Neural progenitor cell (in vitro differentiated cells): ENCODE data around the gene HTR6. TPM values are rescaled to one million over a fixed set of nuclear protein-coding genes. Genes with fewer than 3 reads are reported as not detected.

Source experiments
- DNase-seq: peaks from one replicate; pipeline ENCODE4 v3.0.0-alpha.2; 2016; ENCODE audit warnings: low spot score
- H2AFZ ChIP-seq: fragments of 200-600 bp; sonication (generic); replicated peaks from 2 replicates; pipeline ENCODE4 v1.6.1; 2016; ENCODE audit warnings: antibody characterized with exemption
- H3F3A ChIP-seq: fragments of 200-600 bp; sonication (generic); 2 replicates; pipeline ENCODE4 v1.6.1; 2016; ENCODE audit warnings: antibody characterized with exemption, low read depth
- H3K27ac ChIP-seq: fragments of 200-600 bp; sonication (generic); 2 replicates; pipeline ENCODE4 v1.5.1; 2016; ENCODE audit warnings: mild to moderate bottlenecking
- H3K27me3 ChIP-seq: fragments of 200-600 bp; sonication (generic); 2 replicates; pipeline ENCODE4 v1.6.1; 2016; ENCODE audit warnings: mild to moderate bottlenecking, moderate library complexity
- H3K36me3 ChIP-seq: fragments of 200-600 bp; sonication (generic); 2 replicates; pipeline ENCODE4 v1.5.1; 2016
- H3K4me1 ChIP-seq: fragments of 200-600 bp; sonication (generic); 2 replicates; pipeline ENCODE4 v1.6.1; 2016; ENCODE audit warnings: mixed run types
- H3K4me2 ChIP-seq: fragments of 200-600 bp; sonication (generic); 2 replicates; pipeline ENCODE4 v1.6.1; 2016
- H3K4me3 ChIP-seq: fragments of 200-600 bp; sonication (generic); 2 replicates; pipeline ENCODE4 v1.5.1; 2016
- H3K79me2 ChIP-seq: fragments of 200-600 bp; sonication (generic); 2 replicates; pipeline ENCODE4 v1.6.1; 2016; ENCODE audit warnings: low read depth
- H3K9ac ChIP-seq: fragments of 200-600 bp; sonication (generic); 2 replicates; pipeline ENCODE4 v1.6.1; 2016
- H3K9me3 ChIP-seq: fragments of 200-600 bp; sonication (generic); 2 replicates; pipeline ENCODE4 v1.5.1; 2016; ENCODE audit warnings: low read depth
- H4K20me1 ChIP-seq: fragments of 200-600 bp; sonication (generic); 2 replicates; pipeline ENCODE4 v1.6.1; 2016; ENCODE audit warnings: low read depth
- H3K27ac Mint-ChIP-seq: 3 replicates; pipeline ENCODE4 v1.8.0; 2021; ENCODE audit warnings: mixed read lengths
- H3K27me3 Mint-ChIP-seq: 2 replicates; pipeline ENCODE4 v1.8.0; 2022; ENCODE audit warnings: low read depth, mild to moderate bottlenecking, inconsistent platforms, moderate library complexity, mixed read lengths; ENCODE audit not compliant: insufficient read depth
- H3K36me3 Mint-ChIP-seq: 3 replicates; pipeline ENCODE4 v1.8.0; 2021; ENCODE audit warnings: mixed read lengths
- H3K4me1 Mint-ChIP-seq: 3 replicates; pipeline ENCODE4 v1.8.0; 2021; ENCODE audit warnings: mixed read lengths
- H3K4me3 Mint-ChIP-seq: 3 replicates; pipeline ENCODE4 v1.8.0; 2021; ENCODE audit warnings: mild to moderate bottlenecking, moderate library complexity, mixed read lengths
- H3K9me3 Mint-ChIP-seq: 3 replicates; pipeline ENCODE4 v1.8.0; 2020; ENCODE audit warnings: mixed read lengths
- CTCF ChIP-seq: fragments of 200-600 bp; sonication (generic); IDR thresholded peaks from 2 replicates; pipeline ENCODE4 v1.5.1; 2017; ENCODE audit warnings: antibody characterized with exemption, mild to moderate bottlenecking
- EZH2 ChIP-seq: fragments of 200-600 bp; sonication (generic); IDR thresholded peaks from 2 replicates; pipeline ENCODE4 v1.6.1; 2017; ENCODE audit warnings: antibody characterized with exemption, mild to moderate bottlenecking, moderate library complexity
- EZH2phosphoT487 ChIP-seq: fragments of 200-600 bp; sonication (generic); IDR thresholded peaks from 2 replicates; pipeline ENCODE4 v1.6.1; 2017; ENCODE audit warnings: antibody characterized with exemption
- total RNA-seq: library from RNA; depleted of rRNA; stranded (reverse); fragments of >200 nt; gene quantifications from 2 replicates; pipeline ENCODE4 v1.2.3, GENCODE V29; 2015; ENCODE audit warnings: low replicate concordance

HTR6 gene
- total RNA-seq, 1 donor from 2014 or later: not detected

DNA sequence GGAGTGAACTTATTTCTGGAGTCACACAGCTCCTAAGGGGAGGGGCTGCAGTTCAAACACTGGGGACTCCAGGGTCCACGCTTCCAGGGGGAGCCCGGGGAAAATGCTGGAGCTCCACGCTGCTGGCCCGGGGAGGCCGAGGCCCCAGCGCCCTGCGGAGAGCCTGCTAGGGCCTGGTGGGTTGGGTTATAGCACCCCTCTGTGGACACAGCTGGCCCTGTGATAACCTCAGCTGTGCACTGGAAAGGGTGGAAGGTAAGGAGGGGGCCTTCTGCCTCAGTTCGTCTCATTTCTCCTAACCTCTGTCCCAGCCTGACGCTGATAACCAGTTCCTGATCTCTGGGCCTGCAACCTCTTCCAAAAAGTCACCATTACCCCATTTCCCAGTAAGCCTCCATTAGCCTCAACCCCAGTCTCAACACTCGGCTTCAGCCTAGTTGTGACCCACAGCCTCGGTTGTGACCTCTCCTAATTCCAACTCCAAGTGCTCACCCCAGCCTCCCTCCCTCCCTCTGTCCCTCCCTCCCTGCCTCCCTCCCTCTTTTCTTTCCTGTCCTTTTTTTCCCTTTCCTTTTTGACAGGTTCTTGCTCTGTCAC is 13.4 kb upstream of the HTR6 start:
- Histone ChIP-seq H3K9ac (no peak overlapping the region), H3K9me3 (no peaks in the 10 kb centered on the region), H3K27ac (no peak overlapping the region), H3F3A (peaks cover 6% of the 10 kb centered on the region), H3K36me3 (no peaks in the 10 kb centered on the region), H3K79me2 (no peaks in the 10 kb centered on the region), H3K4me3 (no peak overlapping the region), H3K27me3 (peaks cover 12% of the 10 kb centered on the region), H4K20me1 (no peaks in the 10 kb centered on the region), H2AFZ (peak overlapping the region; percentile 64), H3K4me1 (no peaks in the 10 kb centered on the region), H3K4me2 (peak overlapping the region; percentile 50)
- Mint-ChIP-seq H3K4me3 (no peak overlapping the region), H3K27me3 (peaks cover 7% of the 10 kb centered on the region), H3K9me3 (no peaks in the 10 kb centered on the region), H3K27ac (no peak overlapping the region), H3K36me3 (no peaks in the 10 kb centered on the region), H3K4me1 (peaks cover 14% of the 10 kb centered on the region)
- DNase-seq: peak; percentile 75
- TF ChIP-seq EZH2 (no peak), CTCF (peak; percentile 73), EZH2phosphoT487 (no peak)

GRCh38 chr1:19654386-19654785 is 10.3 kb upstream of the HTR6 start:
- H3F3A ChIP-seq: peaks cover 7% of the 10 kb centered on the region
- no peak overlapping the region for H3K9ac ChIP-seq
- H3K27me3 ChIP-seq: no peaks in the 10 kb centered on the region
- no peaks in the 10 kb centered on the region for H3K27me3 Mint-ChIP-seq
- H4K20me1 ChIP-seq: no peaks in the 10 kb centered on the region
- H3K9me3 Mint-ChIP-seq: no peaks in the 10 kb centered on the region
- H3K79me2 ChIP-seq: no peaks in the 10 kb centered on the region
- H3K36me3 Mint-ChIP-seq: no peaks in the 10 kb centered on the region
- no peak overlapping the region for H3K27ac ChIP-seq
- no peak overlapping the region for H3K4me3 Mint-ChIP-seq
- no peaks in the 10 kb centered on the region for H3K4me1 ChIP-seq
- H3K4me1 Mint-ChIP-seq: peaks cover 26% of the 10 kb centered on the region
- H3K4me3 ChIP-seq: no peak overlapping the region
- TF ChIP-seq CTCF: no peak
- TF ChIP-seq EZH2: no peak
- no peak for TF ChIP-seq EZH2phosphoT487
- H3K4me2 ChIP-seq: peak overlapping the region; percentile 25
- no peaks in the 10 kb centered on the region for H3K36me3 ChIP-seq
- H3K27ac Mint-ChIP-seq: no peak overlapping the region
- no peak overlapping the region for H2AFZ ChIP-seq
- H3K9me3 ChIP-seq: no peaks in the 10 kb centered on the region
- no peak for DNase-seq

DNA sequence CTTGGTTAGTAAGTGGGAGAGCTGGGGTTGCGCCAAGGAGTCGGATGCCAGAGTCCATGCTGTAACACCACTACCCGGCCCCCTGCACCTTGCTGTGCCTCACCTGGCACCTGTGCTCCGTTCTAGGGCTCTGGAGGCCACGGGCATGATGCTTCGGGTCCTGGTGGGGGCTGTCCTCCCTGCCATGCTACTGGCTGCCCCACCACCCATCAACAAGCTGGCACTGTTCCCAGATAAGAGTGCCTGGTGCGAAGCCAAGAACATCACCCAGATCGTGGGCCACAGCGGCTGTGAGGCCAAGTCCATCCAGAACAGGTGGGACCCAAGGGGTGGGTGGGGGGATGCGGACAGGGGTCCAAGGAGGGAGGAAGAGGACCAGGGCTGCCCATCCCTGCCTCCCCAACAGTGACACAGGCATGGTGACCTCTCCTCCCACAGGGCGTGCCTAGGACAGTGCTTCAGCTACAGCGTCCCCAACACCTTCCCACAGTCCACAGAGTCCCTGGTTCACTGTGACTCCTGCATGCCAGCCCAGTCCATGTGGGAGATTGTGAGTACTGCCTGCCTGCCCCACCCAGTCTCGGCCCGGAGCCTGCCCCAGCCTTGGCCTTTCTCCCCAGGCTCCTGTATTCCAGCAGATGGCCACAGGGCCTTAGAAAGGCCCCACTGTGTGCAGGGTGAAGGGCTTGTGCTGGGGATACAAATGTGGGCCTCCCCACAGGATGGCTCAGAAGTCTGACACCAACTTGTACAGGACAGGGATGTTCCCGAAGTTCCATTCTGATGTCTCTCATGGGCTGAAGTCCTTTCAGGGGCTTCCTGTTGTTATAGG is 9.6 kb upstream of the HTR6 start:
- Histone ChIP-seq H3K36me3 (no peaks in the 10 kb centered on the region), H3K9ac (no peak overlapping the region), H3F3A (peaks cover 11% of the 10 kb centered on the region), H3K4me3 (no peak overlapping the region), H3K27ac (no peak overlapping the region), H3K27me3 (peaks cover 1% of the 10 kb centered on the region), H3K4me2 (no peak overlapping the region), H3K4me1 (no peaks in the 10 kb centered on the region), H2AFZ (no peak overlapping the region), H3K79me2 (no peaks in the 10 kb centered on the region), H3K9me3 (no peaks in the 10 kb centered on the region), H4K20me1 (no peaks in the 10 kb centered on the region)
- Mint-ChIP-seq H3K27ac (no peak overlapping the region), H3K9me3 (no peaks in the 10 kb centered on the region), H3K4me3 (no peak overlapping the region), H3K4me1 (peaks cover 31% of the 10 kb centered on the region), H3K27me3 (peaks cover 4% of the 10 kb centered on the region), H3K36me3 (no peaks in the 10 kb centered on the region)
- no peak for TF ChIP-seq EZH2
- no peak for TF ChIP-seq EZH2phosphoT487
- TF ChIP-seq CTCF: no peak
- no peak for DNase-seq
